ENCODE data around the gene MCTP1.
"Not testable (repeated sequence)": the region's sequence is repeated elsewhere in the genome, so short reads cannot be mapped to it uniquely, and the experiment has no call there.

GRCh38 chr5:95143858-95144257, 141.0 kb downstream of the MCTP1 start:
- TF ChIP-seq CTCF (IDR thresholded peaks at IDR 0.05); HMGXB4 (CRISPR knock-in tag; IDR thresholded peaks at IDR 0.05); TEAD4 (CRISPR knock-in tag; IDR thresholded peaks at IDR 0.05); MAX (CRISPR knock-in tag; IDR thresholded peaks at IDR 0.05); ATF6 (CRISPR knock-in tag; IDR thresholded peaks at IDR 0.05); ATF3 (CRISPR knock-in tag; conservative IDR thresholded peaks at IDR 0.05); USF1 (CRISPR knock-in tag; IDR thresholded peaks at IDR 0.05); ZNF317 (CRISPR knock-in tag; IDR thresholded peaks at IDR 0.05; ENCODE audit: borderline replicate concordance, low read depth); GTF2I (CRISPR knock-in tag; conservative IDR thresholded peaks at IDR 0.05); JUN (CRISPR knock-in tag; IDR thresholded peaks at IDR 0.05): not testable (repeated sequence)

All from WTC11 (cell line).